Choroid plexus epithelial cell (primary cell): ENCODE measurements around the gene NPLOC4.
A peak's percentile ranks its signal among the peaks of the same experiment; 100 is the strongest.

Source experiments
- DNase-seq: peaks from one replicate; pipeline ENCODE4 v3.0.0-alpha.2; 2010; ENCODE audit warnings: low read depth
- H3K4me3 ChIP-seq: 2 replicates; pipeline ENCODE4 v1.5.1; 2011; ENCODE audit warnings: low read depth, mild to moderate bottlenecking, control low read depth, low read length, moderate library complexity
- CTCF ChIP-seq: conservative IDR thresholded peaks from 2 replicates; pipeline ENCODE4 v1.5.1; 2011; ENCODE audit warnings: low read depth, mild to moderate bottlenecking, control low read depth, inconsistent platforms, low read length, moderate library complexity

The NPLOC4 gene

GRCh38 chr17:81528651-81529436 is 108.1 kb downstream of the NPLOC4 start:
- no peak for TF ChIP-seq CTCF
- no peak for DNase-seq
- H3K4me3 ChIP-seq = no peak overlapping the region

- no peak overlapping the region for H3K4me3 ChIP-seq
- no peak for TF ChIP-seq CTCF
- DNase-seq = no peak
Observed at GRCh38 chr17:81528384-81528650, 108.6 kb downstream of the NPLOC4 start.

- TF ChIP-seq CTCF = peak; percentile 47
- DNase-seq = peak; percentile 25
- no peak within 1 kb of the TSS for H3K4me3 ChIP-seq
Observed at GRCh38 chr17:81527591-81528383, 109.1 kb downstream of the NPLOC4 start, which contains the start of gene FSCN2. Gene FSCN2 (plus strand): TSS chr17:81528377. CDS start chr17:81528532, 155 bp downstream.

GRCh38 chr17:81526662-81527571 is 110.0 kb downstream of the NPLOC4 start:
- no peak overlapping the region for H3K4me3 ChIP-seq
- DNase-seq = no peak
- no peak for TF ChIP-seq CTCF

- DNase-seq = no peak
- no peak overlapping the region for H3K4me3 ChIP-seq
- no peak for TF ChIP-seq CTCF
Observed at GRCh38 chr17:81524865-81525159, 112.1 kb downstream of the NPLOC4 start.

- no peak overlapping the region for H3K4me3 ChIP-seq
- no peak for DNase-seq
- no peak for TF ChIP-seq CTCF
Observed at GRCh38 chr17:81524039-81524864, 112.7 kb downstream of the NPLOC4 start.
